Body of pancreas (tissue), 4 donors: ENCODE results near the gene EPB42. TPM values are rescaled to one million over a fixed set of nuclear protein-coding genes. Genes with fewer than 3 reads are reported as not detected.

ENCODE experiments used
- ATAC-seq: fragments of 150-250 bp; one replicate; pipeline ENCODE4 v1.9.1; 2016
- DNase-seq, 4 donors: peaks; one replicate each; pipeline ENCODE4 v3.0.0-alpha.2; 2019
- H3K27ac ChIP-seq, 4 donors: fragments of 200-600 bp; sonication (generic); 1 replicate in 3 of 4; 2 replicates in 1 of 4; pipeline versions ENCODE4 v1.5.1 to v1.6.1; 2016 to 2019; ENCODE audit warnings: mild to moderate bottlenecking in 1 of 4, mixed read lengths in 1 of 4, moderate library complexity in 1 of 4
- H3K27me3 ChIP-seq, 2 donors: fragments of 200-600 bp; sonication (generic); one replicate each; pipeline ENCODE4 v1.6.0; 2016; ENCODE audit warnings: mild to moderate bottlenecking in 1 of 2
- H3K36me3 ChIP-seq, 2 donors: fragments of 200-600 bp; sonication (generic); replicated peaks in 1 of 2; 2 replicates each; pipeline ENCODE4 v1.5.1; 2016; ENCODE audit warnings: low read depth in 2 of 2; ENCODE audit not compliant: insufficient read depth in 1 of 2
- H3K4me1 ChIP-seq: fragments of 200-600 bp; sonication (generic); one replicate; pipeline ENCODE4 v1.6.0; 2016
- H3K4me3 ChIP-seq, 2 donors: fragments of 200-600 bp; sonication (generic); 1 replicate in 1 of 2; 2 replicates in 1 of 2; pipeline ENCODE4 v1.5.1; 2016 to 2019
- H3K9me3 ChIP-seq, 3 donors: fragments of 200-600 bp; sonication (generic); 1 replicate in 2 of 3; 2 replicates in 1 of 3; pipeline ENCODE4 v1.5.1; 2016
- CTCF ChIP-seq, 7 experiments: fragments of 450-650 bp in 4 of 7; fragments of 200-600 bp in 3 of 7; sonication (generic) in 3 of 7; IDR thresholded peaks; one replicate each; pipeline ENCODE4 v1.5.1; 2016 to 2019; ENCODE audit warnings: antibody characterized with exemption in 7 of 7
- POLR2A ChIP-seq, 3 donors: fragments of 450-650 bp; IDR thresholded peaks; one replicate each; pipeline ENCODE4 v1.6.1; 2016; ENCODE audit warnings: antibody characterized with exemption in 3 of 3, mild to moderate bottlenecking in 2 of 3
- WGBS, 2 donors: methylation state at CpG; one replicate each; pipeline ENCODE4 v1.1.5; 2017; 5-methylcytosine and 5-hydroxymethylcytosine counted together
- intact Hi-C: fragments of 100-400 bp; cut with DNase I; formaldehyde crosslinking; loops from one replicate; pipeline ENCODE4 v1.15.1; 2023
- small RNA-seq: library from RNA; depleted of rRNA; stranded (forward); fragments of <200 nt; gene quantifications from one replicate; pipeline ENCODE3, GENCODE V24; 2016
- total RNA-seq, 2 donors: library from RNA; depleted of rRNA; stranded (reverse); fragments of >200 nt; gene quantifications; one replicate each; pipeline ENCODE4 v1.1.0, GENCODE V29; 2016

Gene EPB42
- total RNA-seq, 2 donors from 2014 or later, result not detected

- Histone ChIP-seq H3K27me3 (no peaks in the 10 kb centered on the region), H3K4me3 (no peak overlapping the region), H3K9me3 (no peaks in the 10 kb centered on the region), H3K4me1 (no peaks in the 10 kb centered on the region), H3K36me3 (peaks cover 0 to 12% of the 10 kb centered on the region in 2 donors), H3K27ac (no peak overlapping the region)
- ATAC-seq (no peak), DNase-seq (no peak)
- 90 to 94% methylated on average over 2 of the region's 2 CpGs for WGBS, 2 donors
- no peak for TF ChIP-seq POLR2A (IDR thresholded peaks at IDR 0.05)
- no peak for TF ChIP-seq CTCF (IDR thresholded peaks at IDR 0.05)
- intact Hi-C loops, result no loop called here
Observed at GRCh38 chr15:43151688-43152087, 69.1 kb downstream of the EPB42 start.

- no peaks in the 10 kb centered on the region for H3K27me3 ChIP-seq
- 89 to 94% methylated on average over 5 of the region's 5 CpGs for WGBS, 2 donors
- intact Hi-C loops, result no loop called here
- H3K9me3 ChIP-seq, result no peaks in the 10 kb centered on the region
- H3K4me3 ChIP-seq, result no peak overlapping the region
- no peak overlapping the region for H3K27ac ChIP-seq
- TF ChIP-seq CTCF (IDR thresholded peaks at IDR 0.05) (no peak), POLR2A (IDR thresholded peaks at IDR 0.05) (no peak)
- DNase-seq, result no peak
- no peak for ATAC-seq
- H3K4me1 ChIP-seq, result no peaks in the 10 kb centered on the region
- H3K36me3 ChIP-seq, result peaks cover 0 to 9% of the 10 kb centered on the region in 2 donors
Observed at GRCh38 chr15:43150191-43150929, 70.5 kb downstream of the EPB42 start.

Small RNAs within 50 kb of the gene (small RNA-seq; reads per million reads assigned to genes)
- not detected for gene RF00019

Other genes starting within 250 kb of the EPB42 start
- gene UBR1, start 115.0 kb downstream of the EPB42 start, total RNA-seq, result 10 to 100 TPM; 18.5 to 29.3 TPM
- 10 to 100 TPM; 16.1 to 71.9 TPM for gene TMEM62, start 87.4 kb downstream of the EPB42 start, total RNA-seq
- gene CCNDBP1, start 35.6 kb downstream of the EPB42 start, total RNA-seq, result 10 to 100 TPM; 15.5 to 37.1 TPM
- not detected for gene TGM5, start 45.9 kb upstream of the EPB42 start, total RNA-seq
- not detected for gene TGM7, start 81.2 kb upstream of the EPB42 start, total RNA-seq
- 1 to 10 TPM; 1.3 to 3.4 TPM for gene LCMT2, start 109.6 kb upstream of the EPB42 start, total RNA-seq
- gene ZSCAN29, start 150.0 kb upstream of the EPB42 start, total RNA-seq, result 10 to 100 TPM; 11.2 to 13.2 TPM
- 10 to 100 TPM; 12.2 to 22.1 TPM for gene TUBGCP4, start 150.1 kb upstream of the EPB42 start, total RNA-seq